Prostate gland (tissue), 2 donors: Measurements from ENCODE around the gene MGLL. TPM values are rescaled to one million over a fixed set of nuclear protein-coding genes. Genes with fewer than 3 reads are reported as not detected.

Experiments
- DNase-seq: peaks from one replicate; pipeline ENCODE4 v3.0.0-alpha.2; 2019; ENCODE audit warnings: low spot score
- H3K27ac ChIP-seq, 2 donors: fragments of 200-600 bp; sonication (generic); 2 replicates each; pipeline ENCODE4 v1.5.1; 2017 to 2019
- H3K27me3 ChIP-seq: fragments of 200-600 bp; sonication (generic); replicated peaks from 2 replicates; pipeline ENCODE4 v1.5.1; 2019; ENCODE audit not compliant: insufficient read depth
- H3K36me3 ChIP-seq, 2 donors: fragments of 200-600 bp; sonication (generic); 1 replicate in 1 of 2; 2 replicates in 1 of 2; pipeline versions ENCODE4 v1.5.1 to v1.8.1; 2017 to 2019
- H3K4me1 ChIP-seq: fragments of 200-600 bp; sonication (generic); replicated peaks from 2 replicates; pipeline ENCODE4 v1.5.1; 2019
- H3K4me3 ChIP-seq, 2 donors: fragments of 200-600 bp; sonication (generic); 2 replicates each; pipeline ENCODE4 v1.5.1; 2017 to 2019
- H3K9me3 ChIP-seq: fragments of 200-600 bp; sonication (generic); 2 replicates; pipeline ENCODE4 v1.5.1; 2017
- CTCF ChIP-seq, 4 experiments: fragments of 200-600 bp in 2 of 4; fragments of 450-650 bp in 2 of 4; sonication (generic) in 2 of 4; IDR thresholded peaks; 1 replicate in 3 of 4; 2 replicates in 1 of 4; pipeline ENCODE4 v1.5.1; 2016 to 2019; ENCODE audit warnings: antibody characterized with exemption in 4 of 4, mild to moderate bottlenecking in 2 of 4, moderate library complexity in 2 of 4
- POLR2A ChIP-seq: fragments of 450-650 bp; IDR thresholded peaks from one replicate; pipeline ENCODE4 v1.6.1; 2016; ENCODE audit warnings: antibody characterized with exemption, mild to moderate bottlenecking
- POLR2AphosphoS5 ChIP-seq: sonication (generic); formaldehyde crosslinking; IDR thresholded peaks from one replicate; pipeline ENCODE4 v1.6.1; 2017; ENCODE audit warnings: antibody characterized with exemption
- WGBS: methylation state at CpG from one replicate; pipeline ENCODE4 v1.1.5; 2018; 5-methylcytosine and 5-hydroxymethylcytosine counted together
- intact Hi-C: fragments of 100-400 bp; cut with DNase I; formaldehyde crosslinking; loops from one replicate; pipeline ENCODE4 v1.14.2; 2022
- total RNA-seq, 2 donors: library from RNA; depleted of rRNA; stranded (reverse); fragments of >200 nt; gene quantifications; one replicate each; pipeline ENCODE4 v1.1.0, GENCODE V29; 2016

MGLL gene
- total RNA-seq, 2 donors from 2014 or later = 20.0 to 31.8 TPM

GRCh38 chr3:127733781-127734180 is 88.5 kb downstream of the MGLL start:
- no peak for DNase-seq

GRCh38 chr3:127732879-127733350 is 89.4 kb downstream of the MGLL start:
- intact Hi-C loops = no loop called here
- Histone ChIP-seq H3K27ac (no peak overlapping the region), H3K9me3 (no peaks in the 10 kb centered on the region), H3K36me3 (no peaks in the 10 kb centered on the region), H3K4me3 (no peak overlapping the region), H3K4me1 (peaks cover 5% of the 10 kb centered on the region), H3K27me3 (no peaks in the 10 kb centered on the region)
- DNase-seq = no peak
- WGBS = 80% methylated on average over 9 of the region's 9 CpGs
- TF ChIP-seq POLR2A (no peak), POLR2AphosphoS5 (no peak), CTCF (IDR thresholded peaks at IDR 0.05) (no peak)

More at GRCh38 chr3:127733781-127734180, 88.5 kb downstream of the MGLL start:
- no peaks in the 10 kb centered on the region for H3K36me3 ChIP-seq
- intact Hi-C loops = no loop called here
- H3K4me3 ChIP-seq = no peak overlapping the region
- H3K27ac ChIP-seq = no peak overlapping the region
- H3K4me1 ChIP-seq = peaks cover 11% of the 10 kb centered on the region
- H3K27me3 ChIP-seq = no peaks in the 10 kb centered on the region
- 93% methylated on average over 10 of the region's 10 CpGs for WGBS
- TF ChIP-seq CTCF (IDR thresholded peaks at IDR 0.05) (no peak), POLR2AphosphoS5 (no peak), POLR2A (no peak)
- H3K9me3 ChIP-seq = no peaks in the 10 kb centered on the region

GRCh38 chr3:127732303-127732702 is 90.0 kb downstream of the MGLL start:
- intact Hi-C loops = no loop called here
- WGBS = 95% methylated on average over 4 of the region's 4 CpGs
- Histone ChIP-seq H3K27ac (no peak overlapping the region), H3K27me3 (no peaks in the 10 kb centered on the region), H3K36me3 (no peaks in the 10 kb centered on the region), H3K4me1 (peaks cover 3% of the 10 kb centered on the region), H3K9me3 (no peaks in the 10 kb centered on the region), H3K4me3 (no peak overlapping the region)
- DNase-seq = no peak
- TF ChIP-seq POLR2AphosphoS5 = no peak
- no peak for TF ChIP-seq POLR2A
- TF ChIP-seq CTCF (IDR thresholded peaks at IDR 0.05) = no peak

GRCh38 chr3:127731546-127732289 is 90.6 kb downstream of the MGLL start:
- no peaks in the 10 kb centered on the region for H3K27me3 ChIP-seq
- H3K4me1 ChIP-seq = peaks cover 3% of the 10 kb centered on the region
- no peaks in the 10 kb centered on the region for H3K36me3 ChIP-seq
- no peak overlapping the region for H3K4me3 ChIP-seq
- intact Hi-C loops = no loop called here
- no peaks in the 10 kb centered on the region for H3K9me3 ChIP-seq
- DNase-seq = no peak
- 87% methylated on average over 12 of the region's 12 CpGs for WGBS
- TF ChIP-seq CTCF (IDR thresholded peaks at IDR 0.05) (no peak), POLR2AphosphoS5 (no peak), POLR2A (no peak)
- H3K27ac ChIP-seq = no peak overlapping the region

- Histone ChIP-seq H3K4me3 (no peak overlapping the region), H3K27ac (no peak overlapping the region), H3K27me3 (no peaks in the 10 kb centered on the region), H3K9me3 (no peaks in the 10 kb centered on the region), H3K36me3 (no peaks in the 10 kb centered on the region), H3K4me1 (peaks cover 3% of the 10 kb centered on the region)
- no peak for DNase-seq
- intact Hi-C loops = no loop called here
- TF ChIP-seq CTCF (IDR thresholded peaks at IDR 0.05) (no peak), POLR2AphosphoS5 (no peak), POLR2A (no peak)
- 90% methylated on average over 6 of the region's 6 CpGs for WGBS
These were observed 91.5 kb downstream of the MGLL start for GRCh38 chr3:127730666-127731295.
